Effector CD4-positive, alpha-beta T cell (primary cell): Measurements from ENCODE around the gene KAT2A.
"Not testable (repeated sequence)": the region's sequence is repeated elsewhere in the genome, so short reads cannot be mapped to it uniquely, and the experiment has no call there.

ENCODE experiments used
- DNase-seq: peaks from one replicate; pipeline ENCODE4 v3.0.0-alpha.2; 2020
- total RNA-seq: gene quantifications from one replicate; lab custom pipeline; 2026; lab: John Stamatoyannopoulos, UW

The KAT2A gene
- 46.2 reads per million, percentile 66 among the genes with 10 or more reads in this experiment for total RNA-seq

GRCh38 chr17:42120770-42121769 is at the start of gene KAT2A:
Gene KAT2A (minus strand): TSS chr17:42121367. CDS start chr17:42121304, 63 bp downstream.
- DNase-seq = peak; percentile 71

- no peak for DNase-seq
These were observed 48.2 kb upstream of the KAT2A start for GRCh38 chr17:42169351-42169750.

DNA sequence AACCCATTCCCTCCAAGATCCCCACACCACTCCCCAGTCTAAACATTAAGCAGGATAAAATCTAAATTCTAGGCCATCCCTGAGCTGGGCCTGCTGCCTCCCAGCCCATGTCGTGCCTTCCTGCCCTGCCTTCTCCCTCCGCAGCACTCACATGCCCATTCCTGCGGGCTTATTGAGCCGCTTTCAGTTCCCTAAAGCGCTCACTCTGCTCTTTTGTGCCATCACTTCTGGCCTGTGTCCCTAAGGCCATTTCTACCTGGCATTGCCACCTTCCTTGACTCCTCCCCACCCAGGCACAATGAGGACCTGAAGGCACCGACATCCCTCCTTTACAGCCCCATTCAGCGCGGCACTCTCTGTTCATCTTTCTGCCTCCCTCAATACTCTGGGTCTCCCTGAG is 46.6 kb upstream of the KAT2A start:
- DNase-seq = no peak

GRCh38 chr17:42166196-42166763 is 45.1 kb upstream of the KAT2A start:
- no peak for DNase-seq

DNA sequence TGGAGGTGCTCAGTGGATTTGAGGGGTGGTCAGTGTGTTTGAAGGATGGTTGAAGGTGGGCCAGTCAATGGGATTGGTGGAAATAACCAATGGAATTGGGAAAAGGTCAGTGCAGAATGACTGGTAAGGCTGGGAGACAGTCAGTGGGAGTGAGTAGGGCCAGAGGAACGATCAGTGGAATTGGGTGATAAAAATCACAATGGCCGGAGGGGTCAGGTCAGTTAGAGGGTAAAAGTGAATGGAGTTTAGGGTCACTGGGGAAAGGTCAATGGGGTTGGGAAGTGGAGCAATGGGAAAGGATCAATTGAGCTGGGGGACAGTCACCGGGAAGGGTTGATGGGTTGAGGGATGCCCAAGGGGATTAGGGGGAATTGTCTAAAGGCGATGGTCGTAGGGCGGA is 44.6 kb upstream of the KAT2A start:
- no peak for DNase-seq

DNA sequence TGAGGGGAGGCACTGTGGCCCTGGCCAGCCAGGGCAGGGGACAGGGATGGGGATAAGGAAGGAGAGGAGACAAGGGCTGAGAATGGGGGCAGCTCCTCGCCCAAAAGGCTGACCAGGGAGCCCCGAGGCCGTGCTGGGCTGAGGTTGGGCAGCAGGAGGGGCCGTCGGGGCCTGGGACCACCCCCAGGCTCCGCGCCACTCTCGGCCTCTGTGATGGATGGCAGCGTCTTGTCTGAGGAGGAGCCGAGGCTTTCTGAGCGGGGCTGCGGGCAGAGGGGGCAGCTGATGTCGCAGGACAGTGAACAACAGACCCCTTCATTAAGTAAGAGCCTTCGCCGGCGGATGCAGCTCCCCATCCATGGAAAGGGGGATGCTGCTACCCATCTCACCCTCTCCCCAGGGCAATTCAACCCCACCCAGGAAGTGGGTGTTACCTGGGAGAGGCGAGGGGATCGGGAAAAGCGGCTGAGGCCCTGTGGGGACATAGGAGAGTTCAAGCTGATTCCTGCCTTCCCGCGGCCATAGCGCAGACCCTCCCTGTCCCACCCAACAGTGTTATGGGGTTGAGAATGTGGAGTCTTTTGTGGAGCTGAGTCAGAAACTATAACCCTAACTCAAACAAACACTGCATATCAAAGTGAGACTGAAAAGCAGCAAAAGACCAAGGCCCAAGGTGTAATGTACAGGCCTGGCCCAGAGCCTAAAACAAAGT is 42.7 kb upstream of the KAT2A start:
- no peak for DNase-seq

GRCh38 chr17:42163113-42163512 is 41.9 kb upstream of the KAT2A start:
- no peak for DNase-seq

DNA sequence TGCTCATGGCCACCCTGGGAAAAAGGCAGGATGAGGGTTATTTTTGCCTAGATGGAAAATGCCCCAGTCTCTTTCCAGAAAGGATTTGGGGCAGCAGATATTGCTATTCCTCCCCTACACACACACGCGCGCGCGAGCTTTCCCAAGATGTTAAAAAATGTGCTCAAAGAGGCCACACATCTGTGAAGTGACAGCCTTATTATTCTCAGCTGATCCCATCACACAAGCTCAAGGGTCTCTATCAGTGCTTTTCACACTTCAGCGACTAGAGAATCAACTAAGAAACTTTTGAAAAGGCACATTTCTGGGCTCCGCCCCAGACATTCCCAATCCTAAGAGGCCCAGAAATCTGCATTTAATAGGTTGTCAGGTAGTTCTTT is 39.4 kb upstream of the KAT2A start:
- no peak for DNase-seq

GRCh38 chr17:42159796-42160530 is 38.8 kb upstream of the KAT2A start:
- DNase-seq = no peak

- no peak for DNase-seq
These were observed 34.5 kb upstream of the KAT2A start for GRCh38 chr17:42155614-42156045.

DNA sequence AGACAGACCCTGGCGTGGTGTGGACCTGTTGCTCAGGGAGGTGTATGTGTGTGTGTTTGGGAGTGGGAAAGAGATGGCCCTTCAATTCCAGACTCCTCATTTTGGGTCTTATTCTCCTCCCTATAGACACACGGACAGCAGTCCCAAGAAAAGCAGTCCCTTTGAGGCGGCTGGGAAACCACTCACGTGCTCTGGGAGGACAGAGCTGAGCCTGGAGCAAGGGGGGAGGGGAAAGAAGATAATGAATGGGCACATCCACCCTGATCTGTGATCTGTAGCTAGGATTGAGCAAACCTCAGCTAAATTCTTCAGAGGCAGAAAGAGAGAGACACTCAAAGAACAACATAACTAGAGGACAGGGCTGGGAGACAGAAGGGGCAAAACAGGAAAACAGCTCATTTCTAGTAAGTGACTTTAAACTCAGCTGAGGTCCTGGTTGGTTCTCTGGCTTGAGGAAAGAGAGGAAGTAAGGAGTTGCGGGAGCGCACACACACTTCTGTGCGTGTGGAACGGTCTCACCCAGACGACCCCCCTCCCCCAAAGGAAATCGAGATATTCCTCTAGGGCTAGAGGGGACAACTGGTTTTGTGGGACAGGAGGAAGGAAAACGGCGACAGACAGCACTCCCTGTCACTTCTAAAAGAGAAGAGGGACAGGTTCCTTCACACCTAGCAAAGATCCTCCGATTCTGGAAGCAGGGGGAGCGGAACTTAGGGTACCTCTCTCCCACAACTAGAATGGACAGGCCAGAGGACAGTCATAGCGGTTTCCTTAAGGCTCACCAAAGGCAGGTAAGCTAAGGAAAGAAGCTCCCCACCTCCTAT is 33.0 kb upstream of the KAT2A start:
- no peak for DNase-seq

GRCh38 chr17:42146911-42147607 is 25.9 kb upstream of the KAT2A start:
- DNase-seq = no peak

GRCh38 chr17:42143138-42143537 is 22.0 kb upstream of the KAT2A start:
- not testable (repeated sequence) for DNase-seq

- no peak for DNase-seq
These were observed 21.3 kb upstream of the KAT2A start for GRCh38 chr17:42142371-42142896.

- DNase-seq = no peak
These were observed 20.2 kb upstream of the KAT2A start for GRCh38 chr17:42141382-42141781.

GRCh38 chr17:42140690-42141089 is 19.5 kb upstream of the KAT2A start:
- DNase-seq = not testable (repeated sequence)

DNA sequence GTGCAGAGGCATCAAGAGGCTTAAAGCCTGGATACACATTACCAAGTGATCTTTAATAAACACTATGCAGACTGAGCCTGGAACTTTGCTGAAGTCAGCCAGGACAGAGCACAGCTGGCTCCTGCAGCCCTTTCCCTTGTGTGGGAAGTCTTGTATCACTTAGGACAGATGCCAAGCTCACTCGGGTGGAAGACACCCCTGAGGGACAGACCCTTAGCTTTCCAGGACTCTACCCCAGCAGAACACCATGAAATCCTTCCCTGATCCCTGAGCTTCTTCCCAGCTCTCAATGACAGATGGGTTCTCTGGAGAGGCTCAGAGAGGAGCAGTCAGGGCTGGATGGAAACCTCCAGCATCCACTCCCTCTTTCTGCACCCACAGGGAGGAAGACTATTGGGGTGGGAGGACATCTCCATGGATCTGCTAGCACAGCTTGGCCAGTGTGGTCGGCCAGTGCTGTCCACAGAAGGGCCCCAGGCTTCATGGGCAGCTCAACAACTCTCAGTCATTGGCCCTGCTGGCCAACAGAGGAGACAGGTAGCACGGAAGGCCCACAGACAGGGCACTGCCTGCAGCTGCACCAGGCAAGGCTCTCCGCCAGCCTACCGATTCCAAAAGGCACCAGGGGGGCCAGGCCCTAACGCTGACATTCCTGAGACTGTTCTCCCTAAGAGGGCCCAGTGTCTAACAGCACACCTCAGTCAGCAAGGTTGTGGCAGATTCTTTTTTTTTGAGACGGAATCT is 17.8 kb upstream of the KAT2A start:
- DNase-seq = no peak

DNA sequence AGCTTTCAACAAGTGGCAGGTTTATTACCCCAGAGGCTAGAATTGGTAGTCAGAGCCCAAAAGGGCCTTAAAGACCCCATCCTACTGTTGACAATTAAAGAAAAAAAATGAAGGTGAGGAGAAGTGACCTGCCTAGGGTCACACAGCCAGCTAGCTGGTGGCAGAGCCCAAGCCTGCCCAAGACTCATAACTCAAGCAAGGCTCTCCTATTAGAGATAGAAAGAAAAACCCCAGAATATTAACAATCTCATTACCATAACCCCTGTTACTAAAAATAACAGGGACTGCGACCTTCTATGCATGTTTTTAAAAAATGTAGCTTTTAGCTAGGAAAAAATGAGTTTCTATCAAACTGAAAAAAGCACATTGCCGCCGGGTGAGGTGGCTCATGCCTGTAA is 15.5 kb upstream of the KAT2A start:
- DNase-seq = no peak

- no peak for DNase-seq
These were observed 14.8 kb upstream of the KAT2A start for GRCh38 chr17:42135664-42136653.
